Dermis blood vessel endothelial cell (primary cell): ENCODE measurements around the gene PXT1. TPM values are rescaled to one million over a fixed set of nuclear protein-coding genes. Genes with fewer than 3 reads are reported as not detected.
A peak's percentile ranks its signal among the peaks of the same experiment; 100 is the strongest.
"Not testable (repeated sequence)": the region's sequence is repeated elsewhere in the genome, so short reads cannot be mapped to it uniquely, and the experiment has no call there.

ENCODE experiments used
- DNase-seq: peaks from one replicate; pipeline ENCODE4 v3.0.0; 2010
- total RNA-seq: library from RNA; depleted of rRNA; stranded (reverse); fragments of >200 nt; gene quantifications from 2 replicates; pipeline ENCODE4 v1.2.3, GENCODE V29; 2014

Gene PXT1
- total RNA-seq, 1 donor from 2014 or later, result not detected

- peak; percentile 38 for DNase-seq
Measured at GRCh38 chr6:36443471-36444428, 1.1 kb upstream of the PXT1 start.

GRCh38 chr6:36442103-36442670, 467 bp downstream of the PXT1 start:
- peak; percentile 5 for DNase-seq

- peak; percentile 99 for DNase-seq
Measured at GRCh38 chr6:36441307-36441894, 1.3 kb downstream of the PXT1 start.

GRCh38 chr6:36436466-36436865, 6.2 kb downstream of the PXT1 start:
- no peak for DNase-seq

GRCh38 chr6:36432151-36432671, 10.4 kb downstream of the PXT1 start:
- no peak for DNase-seq

- no peak for DNase-seq
Measured at GRCh38 chr6:36431197-36431596, 11.5 kb downstream of the PXT1 start.

GRCh38 chr6:36430351-36430750, 12.3 kb downstream of the PXT1 start:
- DNase-seq, result no peak

- peak; percentile 29 for DNase-seq
Measured at GRCh38 chr6:36428911-36429310, 13.7 kb downstream of the PXT1 start.

- DNase-seq, result no peak
Measured at GRCh38 chr6:36426622-36427021, 16.0 kb downstream of the PXT1 start.

- peak; percentile 99 for DNase-seq
Measured at GRCh38 chr6:36423101-36423824, 19.4 kb downstream of the PXT1 start.

- DNase-seq, result no peak
Measured at GRCh38 chr6:36422714-36423100, 19.9 kb downstream of the PXT1 start.

- peak; percentile 2 for DNase-seq
Measured at GRCh38 chr6:36419310-36419709, 23.3 kb downstream of the PXT1 start.

GRCh38 chr6:36418558-36418957, 24.1 kb downstream of the PXT1 start:
- no peak for DNase-seq

GRCh38 chr6:36414481-36414880, 28.2 kb downstream of the PXT1 start:
- peak; percentile 19 for DNase-seq

- DNase-seq, result peak; percentile 26
Measured at GRCh38 chr6:36413489-36414480, 28.9 kb downstream of the PXT1 start.

- not testable (repeated sequence) for DNase-seq
Measured at GRCh38 chr6:36409718-36410117, 32.9 kb downstream of the PXT1 start.

- DNase-seq, result no peak
Measured at GRCh38 chr6:36404164-36404563, 38.5 kb downstream of the PXT1 start.

GRCh38 chr6:36402481-36402880, 40.2 kb downstream of the PXT1 start:
- no peak for DNase-seq

- no peak for DNase-seq
Measured at GRCh38 chr6:36399970-36400369, 42.7 kb downstream of the PXT1 start.

- no peak for DNase-seq
Measured at GRCh38 chr6:36392621-36393020, 50.0 kb downstream of the PXT1 start.

- DNase-seq, result no peak
Measured at GRCh38 chr6:36389353-36389752, 53.3 kb downstream of the PXT1 start.
